ENCODE results near the gene MX1.

- TF ChIP-seq CTCF (conservative IDR thresholded peaks at IDR 0.05) = no peak
- TF ChIP-seq EZH2 (IDR thresholded peaks at IDR 0.05; ENCODE audit: low read depth) = no peak
Observed at GRCh38 chr21:41429925-41430491, 4.0 kb downstream of the MX1 start.

Data from PC-9 (cell line).